Measurements from ENCODE around the gene ITGB5. TPM values are rescaled to one million over a fixed set of nuclear protein-coding genes. Genes with fewer than 3 reads are reported as not detected.
"Not testable (repeated sequence)": the region's sequence is repeated elsewhere in the genome, so short reads cannot be mapped to it uniquely, and the experiment has no call there.

Gene ITGB5
- total RNA-seq, 1 donor from 2014 or later = 74.7 TPM

DNA sequence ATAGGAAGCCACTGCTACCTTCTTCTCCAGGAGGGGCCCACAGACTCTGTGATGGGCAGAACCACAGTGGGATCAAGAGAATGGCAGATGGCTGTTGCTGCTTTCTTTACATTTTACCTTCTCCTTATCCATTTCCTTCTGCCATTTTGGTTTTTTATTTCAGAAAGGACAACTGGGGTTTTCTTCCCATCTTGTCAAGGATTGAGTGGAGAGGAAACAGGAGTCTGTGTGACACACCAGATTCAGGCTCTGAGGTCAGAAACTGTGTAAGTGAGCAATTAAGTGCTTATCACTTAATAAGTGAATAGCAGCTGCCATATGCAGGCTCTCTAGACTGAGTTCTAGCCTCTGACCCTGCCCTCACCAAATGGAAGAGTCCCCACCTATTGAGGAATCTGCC is 47.3 kb downstream of the ITGB5 start:
- DNase-seq (ENCODE audit: low spot score) (peak; percentile 32), ATAC-seq (no peak)

DNA sequence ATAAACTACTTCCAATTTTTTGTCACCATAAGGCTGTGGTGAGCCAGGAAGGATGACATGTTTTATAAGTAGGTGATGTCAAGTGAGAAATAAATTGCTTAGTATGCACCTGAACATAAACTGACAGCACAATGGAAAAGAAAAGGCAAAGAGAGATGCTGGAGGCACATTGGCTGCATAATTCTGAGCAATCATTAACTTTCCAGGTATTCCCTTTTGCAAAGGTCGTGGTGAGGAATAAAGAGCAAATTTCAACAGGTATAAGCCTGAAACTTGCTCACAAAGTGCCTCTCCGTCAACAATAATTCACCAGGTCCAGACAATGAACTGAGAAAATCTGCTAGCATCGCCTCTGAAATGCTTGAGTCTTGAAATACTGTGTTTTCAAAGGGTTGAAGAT is 48.2 kb downstream of the ITGB5 start:
- DNase-seq (ENCODE audit: low spot score) (peak; percentile 51), ATAC-seq (peak; percentile 21)

DNA sequence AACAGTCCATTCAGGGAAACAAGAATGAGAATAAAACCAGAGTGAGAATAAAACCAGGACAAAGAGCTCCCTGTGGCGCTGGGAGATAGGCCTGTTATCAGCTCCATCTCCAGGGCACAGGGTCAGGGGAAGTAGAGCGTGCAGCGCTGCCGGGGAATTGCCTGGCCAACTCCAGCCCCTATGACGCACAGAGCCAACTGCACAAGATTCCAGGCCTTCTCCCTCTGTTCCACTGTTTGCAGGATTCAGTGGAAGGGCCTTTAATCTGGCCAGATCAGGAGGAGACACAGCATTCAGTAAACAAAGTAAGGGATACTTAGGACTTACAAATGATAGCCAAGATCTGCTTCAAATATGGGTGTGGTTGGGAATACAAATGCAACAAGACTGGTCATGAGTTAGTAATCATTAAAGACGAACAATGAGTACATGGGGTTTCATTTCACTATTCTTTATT is 49.4 kb downstream of the ITGB5 start:
- ATAC-seq (peak; percentile 74), DNase-seq (ENCODE audit: low spot score) (peak; percentile 94)

DNA sequence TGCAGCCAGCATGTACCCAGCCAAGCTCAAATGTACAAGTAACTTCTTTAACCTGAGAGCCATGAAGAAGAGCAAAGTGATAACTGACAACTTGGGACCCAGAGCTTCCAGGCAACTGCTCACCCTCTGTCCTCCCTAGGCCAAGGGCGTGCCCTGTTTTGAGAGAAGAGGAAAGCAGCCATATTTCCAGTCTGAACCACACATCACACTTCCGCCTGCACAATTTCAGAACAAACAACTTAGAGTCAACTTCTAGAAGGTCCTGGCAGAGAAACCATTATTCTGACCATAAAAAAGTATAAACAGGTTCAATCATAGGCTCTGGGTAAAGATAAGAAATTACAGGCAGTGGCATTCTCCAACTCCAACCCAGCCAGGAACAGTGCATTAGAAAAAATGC is 50.1 kb downstream of the ITGB5 start:
- ATAC-seq (peak; percentile 1), DNase-seq (ENCODE audit: low spot score) (no peak)

DNA sequence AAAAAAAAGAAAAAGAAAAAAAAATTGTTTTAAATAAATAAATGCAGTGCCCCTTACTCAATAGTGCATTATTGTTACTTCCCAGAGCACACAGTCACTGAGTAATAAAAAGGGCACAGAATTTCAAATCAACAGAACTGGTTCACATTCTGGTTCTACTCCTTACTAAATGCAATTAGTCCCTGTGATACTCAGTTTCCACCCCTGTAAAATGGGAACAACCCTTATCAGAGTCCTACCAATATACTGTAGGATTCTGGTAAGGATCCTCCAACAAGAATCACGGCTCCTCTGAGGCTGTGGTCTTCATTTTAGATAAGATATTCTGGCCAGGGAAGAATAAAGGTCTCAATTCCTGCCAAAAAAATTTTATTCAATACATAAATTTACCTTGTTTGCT is 50.7 kb downstream of the ITGB5 start:
- ATAC-seq = no peak
- DNase-seq (ENCODE audit: low spot score) = no peak

DNA sequence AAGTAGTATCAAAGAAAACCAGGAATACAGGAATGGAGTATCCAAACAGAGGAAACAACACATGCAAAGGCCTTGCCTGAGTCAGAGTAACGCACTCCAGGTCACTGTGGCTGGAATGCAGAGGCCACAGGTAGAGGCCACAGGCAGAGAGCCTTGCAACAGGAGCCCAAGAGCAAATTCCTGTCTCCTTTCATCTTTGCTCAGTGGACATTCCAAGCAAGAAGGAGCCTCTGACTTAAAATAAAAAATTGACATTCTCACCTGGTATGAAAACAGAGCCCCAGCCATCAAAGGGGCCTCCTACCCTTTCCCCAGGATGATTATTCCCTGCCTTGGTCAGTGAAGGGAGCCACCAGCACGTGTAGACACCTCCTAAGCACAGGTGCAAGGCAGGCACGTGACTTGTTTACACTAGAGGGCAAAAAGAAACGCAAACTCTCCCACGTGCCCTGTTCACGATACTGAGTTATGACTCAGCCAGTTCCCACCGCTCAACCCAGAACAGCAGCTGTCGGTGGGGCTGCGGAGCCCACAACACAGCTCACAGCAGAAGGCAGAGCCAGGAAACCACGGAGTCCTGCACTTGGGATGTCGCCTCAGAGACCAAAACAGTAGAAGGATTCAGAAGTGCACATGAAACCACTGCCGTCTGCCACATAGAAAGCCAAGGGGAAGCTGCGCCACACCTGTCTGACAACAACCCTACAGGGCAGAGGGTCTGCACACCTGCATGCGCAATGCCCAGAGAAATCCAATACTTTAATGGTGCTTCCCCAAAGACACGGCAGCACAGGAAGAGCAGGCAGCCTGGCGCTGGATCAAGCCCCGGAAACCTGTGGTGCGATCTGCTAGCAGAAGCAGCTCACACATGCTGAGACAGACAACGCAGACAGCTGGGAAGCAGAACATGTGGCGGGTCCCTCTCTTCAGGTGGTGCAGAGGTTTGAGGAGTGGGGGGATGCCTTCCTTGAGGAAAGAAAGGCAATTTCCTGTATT is 52.1 kb downstream of the ITGB5 start:
- peak; percentile 94 for DNase-seq (ENCODE audit: low spot score)

DNA sequence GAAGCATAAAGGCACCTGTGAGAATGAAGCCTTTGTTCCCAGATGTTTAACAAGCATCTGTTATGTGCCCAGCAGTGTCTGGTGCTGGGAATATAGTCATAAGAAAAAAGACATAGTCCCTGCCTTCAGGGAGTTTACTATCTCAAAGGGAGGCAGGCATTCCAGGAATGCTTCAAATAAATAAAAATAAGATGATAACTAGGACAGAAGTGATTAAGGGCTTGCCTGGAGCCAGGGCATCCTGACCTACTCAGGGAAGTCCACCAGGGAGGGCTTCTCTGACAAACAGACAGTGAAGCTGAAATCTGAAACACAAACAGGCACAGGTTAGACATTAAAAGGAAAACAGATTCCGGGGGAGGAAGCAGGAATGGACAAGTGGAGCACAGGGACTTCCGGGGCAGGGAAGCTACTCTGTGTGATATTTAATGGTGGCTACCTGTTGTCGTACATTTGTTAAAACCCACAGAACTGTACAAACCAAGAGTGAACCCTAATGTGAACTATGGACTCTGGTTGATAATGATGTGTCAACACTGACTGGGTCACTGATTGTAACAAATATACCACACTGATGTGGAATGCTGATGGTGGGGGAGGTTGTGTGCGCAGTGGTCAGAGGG is 53.3 kb downstream of the ITGB5 start:
- DNase-seq (ENCODE audit: low spot score) (peak; percentile 57), ATAC-seq (peak; percentile 48)

More for the DNA sequence above, 52.1 kb downstream of the ITGB5 start:
- ATAC-seq = peak; percentile 62

DNA sequence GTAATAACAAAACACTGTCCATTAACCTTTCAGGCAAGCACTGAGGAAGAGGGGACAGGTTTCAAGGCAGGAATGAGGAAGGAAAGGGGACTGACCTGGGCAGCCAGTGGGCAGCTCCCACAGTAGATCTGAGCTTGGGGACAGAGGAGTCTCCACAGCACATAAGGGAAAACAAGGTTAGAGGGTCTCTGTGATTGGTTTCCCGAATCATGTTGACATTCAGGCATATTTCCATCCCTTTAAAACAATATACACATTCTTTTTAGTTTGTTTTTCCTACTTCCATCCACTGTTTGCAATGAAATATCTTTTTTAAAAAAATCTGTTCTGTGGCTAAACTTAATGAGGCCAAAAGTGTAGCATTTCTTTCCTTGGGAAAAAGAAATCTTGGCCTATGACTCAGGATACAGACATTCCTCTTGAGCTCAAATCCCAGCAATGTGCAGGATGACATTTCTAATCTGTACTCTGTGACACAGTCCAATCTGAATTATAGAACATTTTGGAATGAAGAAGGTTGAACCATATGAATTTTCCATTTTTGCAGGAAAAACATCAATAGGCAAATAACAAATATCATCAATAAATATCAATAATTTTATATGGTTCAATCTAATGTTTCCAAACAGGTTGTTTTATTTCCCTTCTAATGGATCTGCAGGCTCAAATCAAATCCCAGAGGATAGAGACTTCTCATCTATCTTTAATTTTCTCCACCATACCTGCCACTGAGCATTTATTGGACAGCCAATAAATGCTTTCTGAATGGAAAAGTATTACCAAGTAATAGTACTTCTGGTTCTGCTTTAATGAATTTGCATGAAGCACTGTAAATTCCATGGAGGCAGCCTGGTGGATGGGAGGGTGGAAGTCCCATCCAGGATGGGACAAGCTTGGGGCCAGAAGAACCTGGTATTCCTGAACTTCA is 54.1 kb downstream of the ITGB5 start:
- DNase-seq (ENCODE audit: low spot score) (no peak), ATAC-seq (no peak)

DNA sequence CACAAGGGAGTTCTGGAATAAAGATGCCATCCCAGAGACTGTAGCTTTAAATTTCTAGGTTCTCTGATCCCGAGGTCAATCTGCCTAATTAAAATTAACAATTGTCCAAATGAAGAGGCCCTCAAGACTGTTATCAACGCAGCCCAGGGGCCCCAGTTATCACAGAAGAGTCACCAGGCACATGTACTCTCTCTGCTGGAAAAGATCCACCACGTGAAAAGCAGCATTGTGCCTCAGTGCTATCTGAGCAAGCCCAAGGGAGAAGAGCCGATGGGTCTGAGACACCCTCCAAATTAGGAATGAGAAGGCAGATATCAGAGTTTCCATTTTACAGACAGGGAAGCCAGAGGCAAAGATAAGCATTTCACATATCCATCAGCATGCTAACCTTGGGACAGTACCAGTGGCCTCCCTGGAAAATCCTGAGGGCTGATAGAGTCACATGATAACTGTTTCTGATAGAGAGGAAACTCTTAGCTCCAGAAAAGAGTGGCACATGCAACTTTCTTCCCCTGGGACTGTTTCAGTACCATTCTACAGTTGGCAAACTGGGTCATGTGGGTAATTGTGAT is 55.5 kb downstream of the ITGB5 start:
- no peak for DNase-seq (ENCODE audit: low spot score)
- ATAC-seq = no peak

DNA sequence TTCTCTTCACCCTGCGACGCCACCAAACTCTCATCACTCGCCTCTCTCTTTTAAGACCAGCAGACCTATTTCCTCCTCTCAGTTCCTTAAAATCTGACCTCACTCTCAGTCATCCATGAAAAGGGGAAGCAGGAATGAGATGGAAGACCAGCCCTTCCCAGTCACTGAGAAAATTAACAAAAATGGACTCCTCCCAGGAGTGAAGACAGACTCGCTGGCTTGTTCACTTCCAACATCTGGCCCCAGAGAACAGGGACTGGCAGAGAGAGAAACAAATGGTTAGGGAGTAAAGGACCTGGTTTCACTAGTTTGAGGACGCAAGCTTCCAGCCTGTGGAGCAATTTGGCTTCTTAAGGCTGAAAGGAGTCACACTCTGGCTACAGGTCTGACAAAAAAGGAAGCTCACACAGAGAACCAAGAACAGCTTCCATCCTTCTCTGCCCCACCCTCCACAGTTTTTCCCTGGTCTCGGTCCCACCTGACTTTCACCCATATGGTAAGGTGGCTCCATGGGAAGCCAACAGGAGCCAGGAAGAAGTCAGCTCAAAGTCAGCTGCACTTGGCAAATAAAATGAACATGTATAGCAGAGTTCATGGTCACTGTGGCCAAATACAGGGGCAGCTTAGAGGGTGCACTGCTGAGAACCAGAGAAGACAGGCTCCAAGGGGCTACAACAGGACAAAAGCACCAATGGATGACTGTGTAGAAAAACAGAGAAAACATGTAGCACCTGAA is 57.2 kb downstream of the ITGB5 start:
- DNase-seq (ENCODE audit: low spot score) (no peak), ATAC-seq (no peak)

DNA sequence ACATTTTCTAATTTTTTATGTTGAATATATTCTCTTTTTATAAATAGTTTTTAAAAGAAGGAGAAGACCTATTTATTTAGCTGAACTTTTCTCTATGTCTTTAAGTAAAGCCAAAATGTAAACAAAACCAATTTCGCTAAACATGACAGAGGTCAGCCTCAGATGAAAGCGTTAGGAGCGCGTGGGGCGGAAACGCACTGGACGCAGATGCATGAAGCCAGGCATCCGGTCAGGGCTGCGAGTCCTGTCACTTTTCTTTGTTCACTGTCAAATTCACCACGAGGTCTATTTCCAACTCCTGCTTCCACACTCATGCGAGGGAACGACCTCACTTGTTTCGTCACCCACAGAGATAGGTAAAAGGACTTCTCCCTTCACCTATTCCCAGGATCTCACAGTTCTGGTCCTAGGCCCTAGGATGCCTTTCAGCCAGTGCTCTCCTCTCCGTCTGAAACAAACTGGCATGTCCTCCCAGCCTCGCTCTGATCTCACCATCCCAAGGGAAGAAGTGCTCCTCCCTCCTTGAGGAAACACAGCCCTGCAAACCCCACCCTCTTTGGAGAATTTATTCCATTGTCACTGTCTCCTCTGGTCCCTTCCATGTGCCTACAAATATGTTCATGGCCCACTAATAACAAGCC is 57.9 kb downstream of the ITGB5 start:
- DNase-seq (ENCODE audit: low spot score) (no peak), ATAC-seq (no peak)

DNA sequence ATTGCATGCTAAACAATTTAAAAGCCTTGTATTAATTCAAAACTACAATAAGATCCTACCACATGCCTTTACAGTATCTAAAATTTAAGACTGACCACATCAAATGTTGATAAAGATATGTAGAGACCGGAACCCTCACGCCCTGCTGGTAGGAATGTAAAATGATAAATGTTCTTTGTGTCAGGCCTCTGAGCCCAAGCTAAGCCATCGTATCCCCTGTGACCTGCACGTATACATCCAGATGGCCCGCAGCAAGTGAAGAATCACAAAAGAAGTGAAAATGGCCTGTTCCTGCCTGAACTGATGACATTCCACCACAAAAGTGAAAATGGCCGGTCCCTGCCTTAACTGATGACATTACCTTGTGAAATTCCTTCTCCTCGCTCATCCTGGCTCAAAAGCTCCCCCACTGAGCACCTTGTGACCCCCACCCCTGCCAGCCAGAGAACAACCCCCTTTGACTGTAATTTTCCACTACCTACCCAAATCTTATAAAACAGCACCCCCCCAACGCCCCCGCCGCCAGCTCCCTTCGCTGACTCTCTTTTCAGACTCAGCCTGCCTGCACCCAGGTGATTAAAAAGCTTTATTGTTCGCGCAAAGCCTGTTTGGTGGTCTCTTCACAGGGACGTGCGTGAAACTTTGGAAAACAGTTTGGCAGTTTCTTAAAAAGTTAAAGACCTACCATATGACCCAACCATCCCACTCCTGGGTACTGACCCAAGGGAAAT is 59.5 kb downstream of the ITGB5 start:
- DNase-seq (ENCODE audit: low spot score); ATAC-seq: not testable (repeated sequence)

DNA sequence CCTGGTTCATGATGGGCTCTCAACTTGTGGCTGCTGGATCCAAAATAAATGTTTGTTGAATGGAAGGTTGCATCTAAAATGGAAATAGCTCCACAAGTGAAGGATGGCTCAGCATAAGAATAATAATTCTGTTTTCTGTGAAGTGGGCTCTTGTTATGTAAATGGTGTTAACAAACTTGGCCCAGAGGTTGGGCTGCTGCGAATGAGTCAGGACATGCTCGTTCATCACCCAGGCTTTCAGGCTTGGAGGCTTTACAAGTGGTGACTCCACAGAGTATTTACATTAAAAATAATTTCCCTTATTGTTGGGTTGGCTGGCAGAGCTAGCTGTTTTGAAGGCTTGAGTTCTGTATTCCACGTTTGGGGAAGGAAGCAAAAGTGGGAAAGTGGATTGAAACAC is 60.5 kb downstream of the ITGB5 start:
- ATAC-seq = no peak
- no peak for DNase-seq (ENCODE audit: low spot score)

DNA sequence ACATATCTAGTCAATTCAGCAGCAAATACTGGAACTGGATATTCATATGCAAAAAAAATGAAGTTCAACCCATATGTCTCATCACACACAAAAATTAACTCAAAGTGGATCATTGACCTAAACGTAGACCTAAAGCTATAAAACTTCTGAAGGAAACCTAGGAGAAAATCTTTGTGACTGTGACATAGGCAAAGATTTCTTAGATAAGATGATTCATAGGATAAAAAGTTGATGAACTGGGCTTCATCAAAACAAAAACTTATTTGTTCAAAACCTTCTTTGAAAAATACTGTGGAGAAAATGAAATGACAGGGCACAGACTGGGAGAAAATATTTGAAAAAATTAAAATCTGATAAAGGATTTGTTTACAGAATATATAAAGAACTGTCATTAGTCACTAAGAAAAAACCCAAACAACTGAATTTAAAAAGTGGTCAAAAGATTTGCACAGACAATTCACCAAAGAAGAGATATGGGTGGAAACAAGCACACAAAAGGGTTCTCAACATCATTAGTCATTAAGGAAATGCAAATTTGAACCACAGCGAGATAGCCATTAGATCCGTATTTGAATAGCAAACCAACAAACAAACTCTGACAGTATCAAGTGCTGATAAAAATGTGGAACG is 62.8 kb downstream of the ITGB5 start:
- ATAC-seq (no peak), DNase-seq (ENCODE audit: low spot score) (no peak)

DNA sequence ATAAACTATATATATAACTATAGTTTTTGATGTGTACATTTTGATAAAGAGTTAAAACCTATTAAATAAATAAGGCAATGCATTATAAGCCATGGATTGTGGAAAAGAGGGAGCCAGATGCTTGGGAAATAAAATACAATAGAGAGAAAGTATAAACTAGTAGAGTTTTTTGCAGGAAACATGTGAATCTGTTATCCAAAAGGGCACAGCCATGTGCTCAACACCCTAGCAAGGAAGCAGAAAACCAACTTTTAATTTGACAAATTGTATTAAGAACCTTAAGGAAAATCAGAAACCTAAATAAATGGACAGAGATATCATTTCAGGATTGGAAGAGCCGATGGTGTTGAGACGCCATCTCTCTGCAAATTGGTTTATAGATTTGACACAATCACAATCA is 63.5 kb downstream of the ITGB5 start:
- no peak for ATAC-seq

DNA sequence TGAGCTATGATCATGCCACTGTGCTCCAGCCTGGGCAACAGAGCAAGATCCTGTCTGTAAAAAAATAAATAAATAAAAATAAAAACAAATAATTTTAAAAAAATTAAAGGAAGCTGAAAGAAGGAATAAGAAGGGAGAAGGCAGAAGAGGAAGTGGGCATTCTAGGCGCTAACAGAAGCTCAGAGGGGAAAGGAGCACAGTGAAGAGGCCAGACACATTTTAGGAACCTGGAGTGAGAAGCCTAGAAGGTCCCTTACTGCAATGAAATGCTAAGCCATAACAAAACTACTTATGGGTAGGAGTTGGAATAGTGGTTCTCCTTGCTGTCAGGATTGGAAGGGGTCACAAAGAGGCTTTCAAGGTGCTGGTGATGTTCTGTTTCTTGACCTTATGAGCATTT is 64.0 kb downstream of the ITGB5 start:
- ATAC-seq (no peak), DNase-seq (ENCODE audit: low spot score) (no peak)

More for the DNA sequence above, 63.5 kb downstream of the ITGB5 start:
- no peak for DNase-seq (ENCODE audit: low spot score)

DNA sequence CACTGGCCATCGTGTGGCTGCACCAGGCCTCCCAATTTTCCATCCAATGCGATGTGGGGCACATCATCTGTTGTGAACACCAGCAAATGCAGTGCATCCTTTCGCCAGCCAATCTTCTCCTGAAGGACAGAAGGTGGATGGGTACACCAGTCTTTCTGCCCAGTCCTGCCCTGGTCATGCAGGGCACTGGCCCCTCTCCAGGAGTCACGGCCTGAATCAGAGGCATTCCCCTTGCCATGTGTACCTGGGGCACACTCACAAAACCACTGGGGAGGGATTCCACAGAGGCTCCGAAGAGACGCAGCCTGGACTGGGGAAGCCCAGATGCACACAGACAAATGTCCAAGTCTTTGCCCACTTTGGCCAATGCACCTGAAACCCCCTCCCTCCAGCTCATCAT is 65.8 kb downstream of the ITGB5 start:
- ATAC-seq = peak; percentile 47

DNA sequence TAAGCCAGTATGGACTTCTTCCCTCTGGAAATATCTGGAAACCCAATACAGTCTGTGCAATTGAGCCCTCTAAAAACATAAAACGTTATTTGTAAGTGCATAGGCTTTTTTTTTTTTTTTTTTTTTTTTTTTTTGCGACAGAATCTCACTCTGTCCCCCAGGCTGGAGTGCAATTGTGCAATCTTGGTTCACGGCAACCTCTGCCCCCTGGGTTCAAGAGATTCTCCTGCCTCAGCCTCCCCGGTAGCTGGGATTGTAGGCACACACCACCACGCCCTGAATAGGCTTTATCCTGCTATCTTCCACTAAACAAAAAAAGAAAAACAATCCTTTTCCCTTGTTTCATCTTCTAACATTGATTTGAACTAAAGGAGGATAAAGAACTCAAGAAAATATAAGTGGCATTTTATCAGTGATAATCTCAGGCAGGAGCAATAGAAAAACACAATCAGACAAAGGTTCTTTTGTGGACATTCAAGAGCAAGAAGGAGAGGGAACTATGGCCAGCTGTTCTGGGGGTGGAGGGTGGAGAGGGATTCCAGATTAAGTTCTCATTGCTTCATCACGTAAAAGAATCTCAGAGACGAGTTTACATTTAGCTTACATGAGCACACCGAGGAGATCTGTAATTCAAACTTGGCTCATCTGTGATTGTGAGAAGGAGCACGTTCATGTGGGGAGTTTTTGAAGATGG is 68.6 kb downstream of the ITGB5 start:
- DNase-seq (ENCODE audit: low spot score) = no peak
- ATAC-seq = no peak

More for the DNA sequence above, 65.8 kb downstream of the ITGB5 start:
- DNase-seq (ENCODE audit: low spot score) = no peak
